OCI-LY1 (cell line): ENCODE measurements around the gene CLEC11A.

Experiments used
- H2AFZ ChIP-seq: fragments of 200-600 bp; sonication (generic), shearing (Covaris generic); 2 replicates; pipeline ENCODE4 v1.6.0; 2014; ENCODE audit warnings: antibody characterized with exemption, mild to moderate bottlenecking, low read length
- H3F3A ChIP-seq: fragments of 200-600 bp; sonication (generic), shearing (Covaris generic); 2 replicates; pipeline ENCODE4 v1.6.0; 2014; ENCODE audit warnings: mild to moderate bottlenecking, antibody characterized with exemption, low read length, moderate library complexity; ENCODE audit not compliant: insufficient read depth
- H3K27ac ChIP-seq: fragments of 200-600 bp; sonication (generic); 2 replicates; pipeline ENCODE4 v1.5.1; 2014; ENCODE audit warnings: low read length, mixed run types, mild to moderate bottlenecking, low read depth; ENCODE audit not compliant: poor library complexity, severe bottlenecking
- H3K27me3 ChIP-seq: fragments of 200-600 bp; sonication (generic); 2 replicates; pipeline ENCODE4 v1.6.0; 2014; ENCODE audit warnings: antibody characterized with exemption, mild to moderate bottlenecking, low read length, moderate library complexity; ENCODE audit not compliant: insufficient read depth
- H3K36me3 ChIP-seq: fragments of 200-600 bp; sonication (generic); 2 replicates; pipeline ENCODE4 v1.6.1; 2014; ENCODE audit warnings: mild to moderate bottlenecking, antibody characterized with exemption, low read length, moderate library complexity, mixed read lengths; ENCODE audit not compliant: insufficient read depth
- H3K4me1 ChIP-seq: fragments of 200-600 bp; sonication (generic); 2 replicates; pipeline ENCODE4 v1.5.1; 2014; ENCODE audit warnings: mild to moderate bottlenecking, low read length, moderate library complexity; ENCODE audit not compliant: insufficient read depth, severe bottlenecking
- H3K4me2 ChIP-seq: fragments of 200-600 bp; sonication (generic), shearing (Covaris generic); 2 replicates; pipeline ENCODE4 v1.6.1; 2014; ENCODE audit warnings: low read length
- H3K4me3 ChIP-seq: fragments of 200-600 bp; sonication (generic); 2 replicates; pipeline ENCODE4 v1.5.1; 2014; ENCODE audit warnings: low read length, low read depth, mild to moderate bottlenecking, mixed read lengths; ENCODE audit not compliant: poor library complexity, severe bottlenecking
- H3K79me2 ChIP-seq: fragments of 200-600 bp; shearing (Covaris generic); 2 replicates; pipeline ENCODE4 v1.6.1; 2016; ENCODE audit warnings: mixed run types, low read length, mixed read lengths; ENCODE audit not compliant: insufficient read depth
- H3K9ac ChIP-seq: fragments of 200-600 bp; sonication (generic), shearing (Covaris generic); 2 replicates; pipeline ENCODE4 v1.6.1; 2014; ENCODE audit warnings: mild to moderate bottlenecking, low read length, mixed read lengths
- H3K9me2 ChIP-seq: fragments of 200-600 bp; sonication (generic), shearing (Covaris generic); 2 replicates; pipeline ENCODE4 v1.6.1; 2014; ENCODE audit warnings: low read depth, mild to moderate bottlenecking, low read length, mixed read lengths
- H3K9me3 ChIP-seq: fragments of 200-600 bp; shearing (Covaris generic); 2 replicates; pipeline ENCODE4 v1.6.1; 2014; ENCODE audit warnings: low read length, mixed read lengths
- H4K20me1 ChIP-seq: fragments of 200-600 bp; sonication (generic), shearing (Covaris generic); 2 replicates; pipeline ENCODE4 v1.6.0; 2016; ENCODE audit warnings: mild to moderate bottlenecking, low read length; ENCODE audit not compliant: insufficient read depth
- EZH2 ChIP-seq: fragments of 200-600 bp; sonication (generic), shearing (Covaris generic); IDR thresholded peaks from 2 replicates; pipeline ENCODE4 v1.8.0; 2017; ENCODE audit warnings: borderline replicate concordance, mixed run types, mild to moderate bottlenecking, antibody characterized with exemption, low read length, moderate library complexity, mixed read lengths
- TF ChIP-seq, protein P1 (sequence below): fragments of 200-600 bp; sonication (generic), shearing (Covaris generic); IDR thresholded peaks from 2 replicates; pipeline ENCODE4 v1.5.1; 2017; ENCODE audit warnings: mild to moderate bottlenecking, antibody characterized with exemption, low read length, moderate library complexity, mixed read lengths

Gene CLEC11A

DNA sequence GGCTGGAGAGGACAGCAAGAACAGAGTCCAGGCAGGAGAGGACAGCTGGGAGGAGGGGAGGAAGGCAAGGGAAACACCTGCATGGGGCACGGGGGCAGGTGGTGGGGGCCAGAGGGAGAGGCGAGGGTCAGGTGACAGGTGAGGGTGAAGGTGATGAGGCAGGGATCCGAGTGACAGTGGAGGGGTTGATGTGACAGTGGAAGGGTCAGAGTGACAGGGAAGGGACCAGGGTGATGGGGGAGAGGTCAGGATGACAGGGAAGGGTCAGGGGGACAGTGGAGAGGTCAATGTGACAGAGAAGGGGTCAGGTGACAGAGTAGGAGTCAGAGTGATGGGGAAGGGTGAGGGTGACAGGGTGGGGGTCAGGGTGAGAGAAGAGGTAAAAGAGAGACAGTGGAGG lies 44.8 kb upstream of the CLEC11A start:
- Histone ChIP-seq H3F3A (no peaks in the 10 kb centered on the region), H3K27ac (no peak overlapping the region), H3K9me2 (no peaks in the 10 kb centered on the region), H3K36me3 (no peaks in the 10 kb centered on the region), H3K9ac (no peak overlapping the region), H2AFZ (no peak overlapping the region), H4K20me1 (no peaks in the 10 kb centered on the region), H3K9me3 (no peaks in the 10 kb centered on the region), H3K4me2 (no peak overlapping the region), H3K27me3 (no peaks in the 10 kb centered on the region), H3K4me1 (no peaks in the 10 kb centered on the region), H3K4me3 (no peak overlapping the region), H3K79me2 (no peaks in the 10 kb centered on the region)
- TF ChIP-seq, protein P1, sequence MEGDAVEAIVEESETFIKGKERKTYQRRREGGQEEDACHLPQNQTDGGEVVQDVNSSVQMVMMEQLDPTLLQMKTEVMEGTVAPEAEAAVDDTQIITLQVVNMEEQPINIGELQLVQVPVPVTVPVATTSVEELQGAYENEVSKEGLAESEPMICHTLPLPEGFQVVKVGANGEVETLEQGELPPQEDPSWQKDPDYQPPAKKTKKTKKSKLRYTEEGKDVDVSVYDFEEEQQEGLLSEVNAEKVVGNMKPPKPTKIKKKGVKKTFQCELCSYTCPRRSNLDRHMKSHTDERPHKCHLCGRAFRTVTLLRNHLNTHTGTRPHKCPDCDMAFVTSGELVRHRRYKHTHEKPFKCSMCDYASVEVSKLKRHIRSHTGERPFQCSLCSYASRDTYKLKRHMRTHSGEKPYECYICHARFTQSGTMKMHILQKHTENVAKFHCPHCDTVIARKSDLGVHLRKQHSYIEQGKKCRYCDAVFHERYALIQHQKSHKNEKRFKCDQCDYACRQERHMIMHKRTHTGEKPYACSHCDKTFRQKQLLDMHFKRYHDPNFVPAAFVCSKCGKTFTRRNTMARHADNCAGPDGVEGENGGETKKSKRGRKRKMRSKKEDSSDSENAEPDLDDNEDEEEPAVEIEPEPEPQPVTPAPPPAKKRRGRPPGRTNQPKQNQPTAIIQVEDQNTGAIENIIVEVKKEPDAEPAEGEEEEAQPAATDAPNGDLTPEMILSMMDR, result no peak
- TF ChIP-seq EZH2, result no peak

DNA sequence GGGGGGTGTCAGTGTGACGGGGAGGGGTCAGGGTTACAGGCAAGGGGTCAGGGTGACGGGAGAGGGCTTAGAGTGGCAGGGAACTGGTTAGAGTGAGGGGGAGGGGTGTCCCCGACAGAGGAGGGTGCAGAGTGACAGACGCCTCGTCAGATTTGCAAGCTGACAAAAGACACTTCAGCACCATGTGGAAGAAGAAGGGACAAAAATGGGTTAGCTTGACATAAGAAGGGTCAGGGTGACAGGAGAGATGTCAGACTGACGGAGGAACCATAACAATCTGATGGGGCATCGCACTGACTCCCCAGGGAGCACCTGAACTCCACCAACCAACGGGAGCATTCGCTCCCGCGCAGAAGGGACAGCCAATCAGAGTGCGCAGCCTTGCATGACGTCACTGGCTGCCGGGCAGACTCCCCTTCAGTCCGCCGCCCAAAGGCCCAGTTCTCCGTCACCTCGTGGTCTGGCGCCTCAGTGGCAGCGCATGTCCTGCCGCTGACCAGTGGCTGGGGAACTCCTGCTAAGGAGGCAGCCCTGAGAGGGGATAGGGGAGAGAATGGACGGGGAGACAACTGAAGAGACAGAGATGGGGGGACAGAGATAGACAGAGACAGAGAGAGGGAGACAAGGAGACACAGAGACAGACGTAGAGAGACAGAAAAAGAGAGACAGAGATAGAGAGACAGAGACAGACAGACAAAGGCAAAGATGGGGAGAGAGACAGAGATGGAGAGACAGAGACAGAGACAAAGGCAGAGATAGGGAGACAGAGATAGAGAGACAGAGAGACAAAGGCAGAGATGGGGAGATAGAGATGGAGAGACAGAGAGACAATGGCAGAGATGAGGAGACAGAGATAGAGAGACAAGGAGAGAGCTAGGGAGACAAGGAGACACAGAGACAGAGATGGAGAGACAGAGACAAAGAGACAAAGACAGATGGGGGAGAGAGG lies 43.7 kb upstream of the CLEC11A start:
- H4K20me1 ChIP-seq, result no peaks in the 10 kb centered on the region
- no peaks in the 10 kb centered on the region for H3K4me1 ChIP-seq
- H3K9ac ChIP-seq, result no peak overlapping the region
- no peaks in the 10 kb centered on the region for H3K9me3 ChIP-seq
- no peaks in the 10 kb centered on the region for H3K27me3 ChIP-seq
- no peaks in the 10 kb centered on the region for H3K9me2 ChIP-seq
- no peak overlapping the region for H3K4me3 ChIP-seq
- no peak overlapping the region for H3K27ac ChIP-seq
- H3K36me3 ChIP-seq, result no peaks in the 10 kb centered on the region
- no peak overlapping the region for H3K4me2 ChIP-seq
- no peaks in the 10 kb centered on the region for H3F3A ChIP-seq
- no peak overlapping the region for H2AFZ ChIP-seq
- TF ChIP-seq, protein P1, result no peak
- no peak for TF ChIP-seq EZH2
- no peaks in the 10 kb centered on the region for H3K79me2 ChIP-seq

DNA sequence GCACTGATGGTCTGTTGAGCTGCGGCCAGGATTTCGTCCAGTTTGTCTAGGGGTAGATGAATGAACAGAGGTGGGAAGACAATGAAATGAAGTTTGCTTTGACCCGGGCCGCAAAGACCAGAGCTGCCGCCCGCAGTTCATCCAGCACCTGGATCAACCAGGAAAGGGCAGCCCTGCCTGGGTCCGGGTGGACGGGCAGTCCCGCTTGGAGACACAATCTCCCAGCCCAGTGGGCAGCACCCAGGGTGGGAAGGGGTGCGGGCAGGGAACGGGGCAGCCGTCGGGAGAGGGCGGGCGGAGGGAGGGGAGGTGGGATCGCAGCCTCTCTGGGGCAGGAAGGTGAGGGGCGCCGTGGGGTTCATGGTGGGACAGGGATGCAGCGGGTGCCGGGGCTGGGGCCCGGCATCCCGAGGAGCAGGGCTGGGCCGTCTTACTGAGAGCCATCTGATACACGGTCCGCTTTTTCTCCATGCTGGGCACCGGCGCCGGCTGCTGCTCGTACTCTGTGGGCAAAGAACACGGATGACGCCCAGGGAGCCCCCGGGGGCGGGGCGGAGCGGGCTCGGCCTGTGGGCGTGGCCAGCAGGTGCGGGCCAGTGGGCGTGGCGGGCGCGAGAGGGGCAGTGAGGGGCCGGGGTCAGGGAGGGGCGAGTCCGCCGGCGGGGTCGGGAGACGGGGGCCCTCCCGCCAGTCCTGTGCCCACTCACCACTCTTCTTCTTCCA lies 36.7 kb upstream of the CLEC11A start:
- Histone ChIP-seq H3K36me3 (no peaks in the 10 kb centered on the region), H3K79me2 (no peaks in the 10 kb centered on the region), H2AFZ (no peak overlapping the region), H3K27me3 (no peaks in the 10 kb centered on the region), H3K9ac (no peak overlapping the region), H4K20me1 (no peaks in the 10 kb centered on the region), H3K4me2 (no peak overlapping the region), H3K9me3 (no peaks in the 10 kb centered on the region), H3K4me3 (no peak overlapping the region), H3K27ac (no peak overlapping the region), H3K4me1 (no peaks in the 10 kb centered on the region), H3F3A (no peaks in the 10 kb centered on the region), H3K9me2 (no peaks in the 10 kb centered on the region)
- TF ChIP-seq EZH2, result no peak
- TF ChIP-seq, protein P1, result no peak
